Measurements from ENCODE around the gene LTA.

LTA gene

DNA sequence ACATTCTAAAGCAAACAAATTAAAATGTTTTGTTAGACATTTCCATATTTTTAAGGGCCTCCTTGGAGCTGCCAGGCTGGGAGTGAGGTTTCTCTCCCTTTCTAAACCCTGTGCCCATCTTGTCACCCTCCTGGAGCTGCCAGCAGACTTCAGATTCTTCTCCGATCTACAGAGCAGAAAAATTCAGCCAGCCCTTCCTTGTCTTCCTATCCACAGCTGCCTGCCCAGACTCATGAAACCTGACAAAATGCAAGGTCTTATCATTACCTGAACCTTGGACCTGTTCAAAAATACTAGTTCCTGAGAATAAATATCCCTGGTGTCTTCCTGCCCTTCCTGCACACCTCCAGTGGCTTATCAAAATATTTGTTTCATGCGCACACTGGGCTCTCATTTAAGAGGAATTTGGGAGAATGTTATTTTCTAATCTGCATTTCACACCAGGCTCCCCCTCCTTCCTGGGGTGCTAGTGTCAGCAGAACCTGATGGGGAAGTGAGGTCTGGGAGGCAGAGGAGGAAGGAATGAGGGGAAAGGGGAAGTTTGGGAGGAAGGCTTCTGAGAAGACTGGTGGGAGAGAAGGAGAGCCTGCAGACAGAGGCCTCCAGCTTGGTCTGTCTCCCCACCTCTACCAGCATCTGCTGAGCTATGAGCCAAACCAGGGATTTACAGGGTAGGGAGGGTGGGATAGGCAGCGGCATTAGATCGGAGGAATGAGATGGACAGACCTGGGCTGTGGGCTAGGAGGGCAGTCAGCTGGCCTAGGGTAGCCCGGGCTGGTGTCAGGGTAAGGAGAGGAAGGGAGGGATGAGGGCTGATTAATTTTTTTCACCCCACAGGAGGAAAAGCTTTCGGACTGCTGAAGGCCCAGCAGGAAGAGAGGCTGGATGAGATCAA lies 42.8 kb downstream of the LTA start, which contains the start of gene AIF1:
AIF1 (plus strand) TSS at position 551 of the 895 bp plus-strand sequence; CDS start at position 647, 96 bp downstream.
- H3K27me3 Mint-ChIP-seq (ENCODE audit: low read depth), result no peaks in the 10 kb centered on the region
- H3K27ac Mint-ChIP-seq, result peak within 1 kb of the TSS; percentile 85
- peak within 1 kb of the TSS; percentile 78 for H3K4me3 Mint-ChIP-seq
- peaks cover 33% of the 10 kb centered on the region for H3K4me1 Mint-ChIP-seq (ENCODE audit: low read depth)
- H3K9me3 Mint-ChIP-seq, result no peaks in the 10 kb centered on the region
- peaks cover 7% of the 10 kb centered on the region for H3K36me3 Mint-ChIP-seq (ENCODE audit: low read depth)

DNA sequence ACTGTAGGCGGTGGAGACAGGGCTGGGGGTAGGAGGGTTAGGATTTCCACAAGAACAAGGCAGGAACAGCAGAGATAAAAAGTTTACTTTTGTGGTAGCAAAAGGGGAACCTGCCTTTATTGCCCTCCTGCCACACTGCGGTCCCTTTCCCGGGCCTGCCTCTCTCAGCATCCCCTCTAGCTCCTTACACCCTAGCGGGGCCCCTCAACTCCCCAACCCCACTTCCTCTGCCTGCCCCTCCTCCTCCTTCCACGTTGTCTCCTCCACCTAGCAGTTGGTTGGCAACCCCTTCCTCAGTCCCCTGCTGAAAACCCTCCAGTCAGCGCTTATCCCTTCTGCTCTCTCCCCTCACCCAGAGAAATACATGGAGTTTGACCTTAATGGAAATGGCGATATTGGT lies 43.7 kb downstream of the LTA start:
- no peaks in the 10 kb centered on the region for H3K27me3 Mint-ChIP-seq (ENCODE audit: low read depth)
- no peaks in the 10 kb centered on the region for H3K9me3 Mint-ChIP-seq
- peaks cover 7% of the 10 kb centered on the region for H3K36me3 Mint-ChIP-seq (ENCODE audit: low read depth)
- peak overlapping the region; percentile 78 for H3K4me3 Mint-ChIP-seq
- peak overlapping the region; percentile 85 for H3K27ac Mint-ChIP-seq
- H3K4me1 Mint-ChIP-seq (ENCODE audit: low read depth), result peaks cover 33% of the 10 kb centered on the region

DNA sequence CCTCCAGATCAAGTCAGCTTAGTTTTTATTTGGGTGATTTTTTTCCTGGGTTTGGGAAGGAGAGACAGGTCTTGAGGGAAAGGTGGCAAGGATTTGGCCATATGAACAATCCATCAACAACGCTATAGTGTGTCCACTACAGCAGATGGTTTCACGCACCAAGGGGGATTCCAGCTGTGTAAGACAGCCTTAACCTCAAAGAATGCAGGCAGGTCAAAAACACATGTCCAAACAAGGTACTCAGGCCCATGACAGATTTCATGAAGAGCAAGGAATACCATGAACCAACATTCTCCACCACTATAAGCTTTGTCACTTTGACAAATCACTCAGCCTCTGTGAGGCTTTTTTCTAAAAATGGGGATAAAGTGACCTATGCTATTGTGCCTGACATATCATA lies 44.9 kb downstream of the LTA start:
- no peaks in the 10 kb centered on the region for H3K27me3 Mint-ChIP-seq (ENCODE audit: low read depth)
- H3K36me3 Mint-ChIP-seq (ENCODE audit: low read depth), result peaks cover 12% of the 10 kb centered on the region
- H3K27ac Mint-ChIP-seq, result peak overlapping the region; percentile 33
- H3K9me3 Mint-ChIP-seq, result no peaks in the 10 kb centered on the region
- peak overlapping the region; percentile 78 for H3K4me3 Mint-ChIP-seq
- H3K4me1 Mint-ChIP-seq (ENCODE audit: low read depth), result peaks cover 40% of the 10 kb centered on the region

DNA sequence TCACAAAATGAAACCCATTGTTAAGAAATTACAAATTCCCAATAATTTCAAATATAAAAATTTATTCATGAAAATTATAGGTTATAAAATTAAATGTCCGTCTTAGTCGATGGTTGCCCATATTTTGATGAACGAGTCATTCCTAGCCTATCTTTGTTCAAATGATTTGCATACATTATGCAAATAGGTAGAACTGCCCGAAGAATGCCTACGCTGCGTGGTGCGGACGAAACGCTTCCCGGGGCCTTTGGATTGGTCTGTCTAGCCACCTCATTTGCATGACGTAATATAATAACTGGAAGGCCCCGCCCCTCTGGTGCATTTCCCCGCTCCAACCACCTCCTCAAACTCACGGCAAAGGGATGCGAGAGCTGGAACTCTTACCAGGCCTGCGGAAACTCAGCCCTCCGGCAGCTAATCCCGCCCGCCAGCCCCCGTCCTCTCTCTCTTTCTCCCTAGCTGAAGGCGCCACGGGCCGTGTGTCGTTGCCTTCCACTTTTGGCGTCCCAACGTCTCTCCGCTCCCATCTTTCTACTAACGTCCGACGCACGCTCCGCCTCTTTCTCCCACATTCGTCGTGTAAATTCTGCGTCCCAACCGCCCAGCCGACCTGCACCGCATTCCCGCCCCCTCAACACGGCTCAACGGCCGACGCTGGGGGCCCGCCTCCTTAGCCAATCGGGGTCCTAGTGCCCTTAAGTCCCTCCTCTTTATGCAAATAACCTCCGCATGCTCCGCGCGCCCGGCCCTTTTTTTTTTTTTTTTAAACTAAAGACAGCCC lies 47.9 kb downstream of the LTA start:
- Mint-ChIP-seq H3K4me3 (peak overlapping the region; percentile 91), H3K4me1 (ENCODE audit: low read depth) (peaks cover 41% of the 10 kb centered on the region), H3K36me3 (ENCODE audit: low read depth) (peaks cover 27% of the 10 kb centered on the region)

GRCh38 chr6:31620586-31621319 lies 48.7 kb downstream of the LTA start, which contains the start of gene PRRC2A:
Gene PRRC2A, plus strand, starts transcription at chr6:31620715. Its CDS starts 2,075 bp downstream, at chr6:31622790.
- Mint-ChIP-seq H3K27me3 (ENCODE audit: low read depth) (no peaks in the 10 kb centered on the region), H3K36me3 (ENCODE audit: low read depth) (peaks cover 33% of the 10 kb centered on the region), H3K4me3 (peak within 1 kb of the TSS; percentile 96), H3K9me3 (no peaks in the 10 kb centered on the region), H3K27ac (peak within 1 kb of the TSS; percentile 98), H3K4me1 (ENCODE audit: low read depth) (peaks cover 35% of the 10 kb centered on the region)

More for the DNA sequence above, 47.9 kb downstream of the LTA start:
- Mint-ChIP-seq H3K27me3 (ENCODE audit: low read depth) (no peaks in the 10 kb centered on the region), H3K27ac (peak overlapping the region; percentile 98), H3K9me3 (no peaks in the 10 kb centered on the region)

DNA sequence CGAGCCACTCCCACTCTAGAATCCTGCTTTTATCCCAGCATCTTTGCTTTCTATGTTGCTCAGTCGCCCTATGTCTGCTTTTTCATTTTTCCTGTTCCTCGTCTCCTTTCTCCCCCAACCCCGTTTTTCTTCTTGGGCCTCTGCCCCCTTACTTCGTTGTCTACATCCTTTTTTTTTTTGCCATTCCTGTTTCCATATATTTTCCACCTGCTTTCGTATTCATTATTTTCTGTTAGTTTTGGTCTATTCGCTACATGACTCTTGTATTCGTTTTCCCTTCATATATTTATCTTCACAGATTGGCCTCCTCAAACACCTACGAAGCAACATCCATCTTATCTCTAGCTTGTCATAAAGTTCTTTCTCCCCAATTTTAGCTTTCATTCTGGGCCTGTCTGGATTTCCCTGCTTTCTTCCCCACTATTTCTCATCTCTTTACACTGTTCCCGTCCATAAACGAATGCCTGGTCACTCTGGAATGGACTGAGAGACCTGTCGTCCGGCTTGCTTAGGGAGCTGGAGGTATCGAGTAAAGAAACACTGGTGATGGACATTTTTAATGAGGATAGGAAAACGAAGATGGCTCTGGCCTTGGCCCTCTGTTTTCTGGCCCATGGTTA lies 49.3 kb downstream of the LTA start:
- peak overlapping the region; percentile 96 for H3K4me3 Mint-ChIP-seq
- H3K27ac Mint-ChIP-seq, result peak overlapping the region; percentile 93
- peaks cover 28% of the 10 kb centered on the region for H3K4me1 Mint-ChIP-seq (ENCODE audit: low read depth)
- peaks cover 40% of the 10 kb centered on the region for H3K36me3 Mint-ChIP-seq (ENCODE audit: low read depth)
- H3K27me3 Mint-ChIP-seq (ENCODE audit: low read depth), result no peaks in the 10 kb centered on the region
- H3K9me3 Mint-ChIP-seq, result no peaks in the 10 kb centered on the region

GRCh38 chr6:31621991-31622390 lies 49.9 kb downstream of the LTA start:
- H3K4me1 Mint-ChIP-seq (ENCODE audit: low read depth), result peaks cover 22% of the 10 kb centered on the region
- H3K36me3 Mint-ChIP-seq (ENCODE audit: low read depth), result peaks cover 40% of the 10 kb centered on the region
- no peaks in the 10 kb centered on the region for H3K9me3 Mint-ChIP-seq
- H3K27me3 Mint-ChIP-seq (ENCODE audit: low read depth), result no peaks in the 10 kb centered on the region
- peak overlapping the region; percentile 93 for H3K27ac Mint-ChIP-seq
- H3K4me3 Mint-ChIP-seq, result peak overlapping the region; percentile 96

DNA sequence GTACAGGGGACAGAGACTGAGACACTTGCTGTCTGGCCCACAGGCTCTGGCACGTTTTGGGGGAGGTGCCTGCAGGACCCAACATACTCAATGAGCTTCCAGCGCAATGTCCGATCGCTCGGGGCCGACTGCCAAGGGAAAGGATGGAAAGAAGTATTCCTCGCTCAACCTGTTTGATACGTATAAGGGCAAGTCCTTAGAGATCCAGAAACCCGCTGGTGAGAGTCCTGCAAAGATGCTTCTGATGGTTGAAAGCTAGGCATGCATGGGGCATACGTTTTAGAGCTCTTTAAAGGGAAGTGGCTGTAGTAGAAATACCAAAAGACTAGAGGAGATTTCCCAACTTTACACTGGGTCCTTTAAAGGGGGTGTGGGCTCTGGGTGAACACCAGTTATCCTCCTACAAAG lies 50.6 kb downstream of the LTA start:
- Mint-ChIP-seq H3K27ac (no peak overlapping the region), H3K4me1 (ENCODE audit: low read depth) (peaks cover 26% of the 10 kb centered on the region), H3K4me3 (peak overlapping the region; percentile 96), H3K36me3 (ENCODE audit: low read depth) (peaks cover 46% of the 10 kb centered on the region), H3K9me3 (no peaks in the 10 kb centered on the region), H3K27me3 (ENCODE audit: low read depth) (no peaks in the 10 kb centered on the region)
